SK-N-SH (cell line): Measurements from ENCODE around the gene USB1. TPM values are rescaled to one million over a fixed set of nuclear protein-coding genes. Genes with fewer than 3 reads are reported as not detected.

Source experiments
- CTCF ChIA-PET: fragments of 300-600, 350-600 bp; formaldehyde crosslinking; extraction: SDS; loops from one replicate; lab custom pipeline; 2021; lab: Yijun Ruan, JAX
- POLR2A ChIA-PET: fragments of 350-600 bp; sonication (Branson Sonifier 250); formaldehyde crosslinking; extraction: SDS; loops from one replicate; lab custom pipeline; 2020; ENCODE audit warnings: antibody characterized with exemption, inconsistent platforms; lab: Yijun Ruan, JAX
- DNase-seq: peaks from one replicate; pipeline ENCODE4 v3.0.0; 2012
- H2AFZ ChIP-seq: fragments of 200-600 bp; sonication (generic); 2 replicates; pipeline ENCODE4 v1.8.1; 2016; ENCODE audit warnings: antibody characterized with exemption, mild to moderate bottlenecking, low read depth
- H3F3A ChIP-seq: fragments of 200-600 bp; sonication (generic); replicated peaks from 2 replicates; pipeline ENCODE3; 2016; ENCODE audit warnings: antibody characterized with exemption, mild to moderate bottlenecking; ENCODE audit not compliant: insufficient read depth
- H3K27ac ChIP-seq, 2 experiments: fragments of 200-500 bp in 1 of 2; fragments of 200-600 bp in 1 of 2; sonication (Bioruptor generic) in 1 of 2; sonication (generic), shearing (Covaris generic) in 1 of 2; 2 replicates each; pipeline versions ENCODE4 v1.5.1 to v1.6.1; 2014 to 2016; ENCODE audit warnings: low read depth in 2 of 2, inconsistent platforms in 1 of 2, low read length in 1 of 2, mild to moderate bottlenecking in 1 of 2, mixed read lengths in 1 of 2
- H3K27me3 ChIP-seq: fragments of 200-600 bp; sonication (generic), shearing (Covaris generic); 2 replicates; pipeline ENCODE4 v1.6.1; 2016; ENCODE audit warnings: mixed run types; ENCODE audit not compliant: insufficient read depth
- H3K36me3 ChIP-seq, 2 experiments: fragments of 200-500 bp in 1 of 2; fragments of 200-600 bp in 1 of 2; sonication (Bioruptor generic) in 1 of 2; sonication (generic) in 1 of 2; replicated peaks in 1 of 2; 2 replicates each; pipeline versions ENCODE3 to v1.5.1; 2014 to 2016; ENCODE audit warnings: low read length in 1 of 2, mild to moderate bottlenecking in 1 of 2; ENCODE audit not compliant: insufficient read depth in 2 of 2, control insufficient read depth in 1 of 2
- H3K4me1 ChIP-seq, 2 experiments: fragments of 200-500 bp in 1 of 2; fragments of 200-600 bp in 1 of 2; sonication (Bioruptor generic) in 1 of 2; sonication (generic), shearing (Covaris generic) in 1 of 2; 2 replicates each; pipeline versions ENCODE4 v1.5.1 to v1.6.1; 2014 to 2016; ENCODE audit warnings: low read depth in 1 of 2, low read length in 1 of 2, mixed run types in 1 of 2; ENCODE audit not compliant: insufficient read depth in 2 of 2, control insufficient read depth in 1 of 2
- H3K4me2 ChIP-seq: fragments of 200-600 bp; sonication (generic), shearing (Covaris generic); 2 replicates; pipeline ENCODE4 v1.6.1; 2017; ENCODE audit warnings: mixed run types
- H3K4me3 ChIP-seq, 2 experiments: fragments of 200-500 bp in 1 of 2; fragments of 200-600 bp in 1 of 2; sonication (Bioruptor generic) in 1 of 2; sonication (generic), shearing (Covaris generic) in 1 of 2; 2 replicates each; pipeline versions ENCODE4 v1.5.1 to v1.8.1; 2014 to 2016; ENCODE audit warnings: low read depth in 2 of 2, inconsistent platforms in 1 of 2, low read length in 1 of 2, mild to moderate bottlenecking in 1 of 2, mixed read lengths in 1 of 2, moderate library complexity in 1 of 2
- H3K79me2 ChIP-seq: fragments of 200-600 bp; sonication (generic); 2 replicates; pipeline ENCODE4 v1.8.1; 2017; ENCODE audit warnings: mild to moderate bottlenecking; ENCODE audit not compliant: insufficient read depth
- H3K9ac ChIP-seq: fragments of 200-600 bp; sonication (generic); 2 replicates; pipeline ENCODE4 v1.6.1; 2017; ENCODE audit warnings: mixed run types
- H3K9me2 ChIP-seq: fragments of 200-600 bp; sonication (generic); 2 replicates; pipeline ENCODE4 v1.6.1; 2017; ENCODE audit warnings: mixed run types
- H3K9me3 ChIP-seq: fragments of 200-600 bp; sonication (generic); 2 replicates; pipeline ENCODE4 v1.6.1; 2017; ENCODE audit warnings: mixed run types, mild to moderate bottlenecking, moderate library complexity
- H4K20me1 ChIP-seq: fragments of 200-600 bp; sonication (generic); 2 replicates; pipeline ENCODE4 v1.6.1; 2017; ENCODE audit warnings: mild to moderate bottlenecking, mixed run types; ENCODE audit not compliant: insufficient read depth
- FOXJ3 ChIP-seq: sonication (generic); formaldehyde crosslinking; IDR thresholded peaks from 2 replicates; pipeline ENCODE4 v1.5.1; 2020; ENCODE audit warnings: mild to moderate bottlenecking, missing genetic modification reagents
- JUND ChIP-seq: IDR thresholded peaks from 2 replicates; pipeline ENCODE4 v1.4.0; 2012
- MEF2A ChIP-seq: IDR thresholded peaks from 2 replicates; pipeline ENCODE4 v1.4.0; 2012; ENCODE audit warnings: low read depth, borderline replicate concordance
- MXI1 ChIP-seq: IDR thresholded peaks from 2 replicates; pipeline ENCODE4 v1.6.1; 2012; ENCODE audit warnings: mild to moderate bottlenecking, low read depth, low read length, improper control_type of control experiment
- NFIC ChIP-seq: IDR thresholded peaks from 2 replicates; pipeline ENCODE4 v1.4.0; 2012; ENCODE audit warnings: borderline replicate concordance
- NRF1 ChIP-seq: IDR thresholded peaks from 2 replicates; pipeline ENCODE4 v1.6.1; 2012; ENCODE audit warnings: low read depth, mild to moderate bottlenecking, low read length
- RAD21 ChIP-seq: IDR thresholded peaks from 2 replicates; pipeline ENCODE4 v1.6.1; 2012; ENCODE audit warnings: mild to moderate bottlenecking, low read length
- SMC3 ChIP-seq: IDR thresholded peaks from 2 replicates; pipeline ENCODE4 v1.6.1; 2012; ENCODE audit warnings: low read depth, low read length, improper control_type of control experiment
- TEAD4 ChIP-seq: IDR thresholded peaks from 2 replicates; pipeline ENCODE4 v1.4.0; 2012; ENCODE audit warnings: mild to moderate bottlenecking, borderline replicate concordance; ENCODE audit not compliant: insufficient read depth
- YY1 ChIP-seq: IDR thresholded peaks from 2 replicates; pipeline ENCODE4 v1.4.0; 2012; ENCODE audit warnings: low read depth, mild to moderate bottlenecking
- WGBS: methylation state at CpG from one replicate; pipeline ENCODE4 v1.1.6; 2017; ENCODE audit warnings: low lambda C conversion rate; 5-methylcytosine and 5-hydroxymethylcytosine counted together
- polyA plus RNA-seq, 3 experiments: library from polyadenylated mRNA; depleted of rRNA; stranded (reverse); fragments of >200 nt; gene quantifications; 2 replicates each; pipeline ENCODE4 v1.2.3, GENCODE V29; 2012
- TF ChIP-seq, protein P1 (sequence below): IDR thresholded peaks from 2 replicates; pipeline ENCODE4 v1.4.0; 2012; ENCODE audit warnings: low read depth, borderline replicate concordance
- TF ChIP-seq, protein P2 (sequence below): IDR thresholded peaks from 2 replicates; pipeline ENCODE4 v1.4.0; 2012; ENCODE audit warnings: low read depth, borderline replicate concordance
- TF ChIP-seq, protein P3 (sequence below): IDR thresholded peaks from 2 replicates; pipeline ENCODE4 v1.6.1; 2012; ENCODE audit warnings: mild to moderate bottlenecking, low read depth, low read length, moderate library complexity

The USB1 gene
- polyA plus RNA-seq, 1 of the 3 experiments (the other 2 are of a cell fraction) = 94.1 TPM

DNA sequence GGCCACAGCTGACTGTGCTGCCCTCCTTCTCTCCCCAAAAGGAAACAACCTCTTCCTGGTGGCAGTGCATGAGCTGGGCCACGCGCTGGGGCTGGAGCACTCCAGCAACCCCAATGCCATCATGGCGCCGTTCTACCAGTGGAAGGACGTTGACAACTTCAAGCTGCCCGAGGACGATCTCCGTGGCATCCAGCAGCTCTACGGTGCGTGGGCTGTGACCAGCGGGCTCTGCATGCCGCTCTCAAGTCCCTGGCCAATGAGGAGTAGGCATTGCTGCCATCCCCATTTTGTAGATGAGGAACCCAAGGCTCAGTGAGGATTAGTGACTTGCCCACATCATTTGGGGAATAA, 39.3 kb downstream of the USB1 start:
- Histone ChIP-seq H3K9me2 (no peaks in the 10 kb centered on the region), H4K20me1 (no peaks in the 10 kb centered on the region), H3K9me3 (no peaks in the 10 kb centered on the region), H3K4me2 (no peak overlapping the region), H3K27ac (no peak overlapping the region), H2AFZ (no peak overlapping the region), H3K9ac (no peak overlapping the region), H3K79me2 (no peaks in the 10 kb centered on the region), H3K4me1 (peaks cover 0 to 17% of the 10 kb centered on the region in 2 experiments; a peak in 1 of 4 replicates), H3K27me3 (no peaks in the 10 kb centered on the region), H3F3A (no peaks in the 10 kb centered on the region), H3K4me3 (no peak overlapping the region), H3K36me3 (no peaks in the 10 kb centered on the region)
- peak; percentile 15 for DNase-seq
- 80% methylated on average over 3 of the region's 12 CpGs for WGBS
- TF ChIP-seq RAD21 (no peak), MXI1 (no peak), MEF2A (no peak), SMC3 (no peak), NFIC (no peak), TEAD4 (no peak), NRF1 (no peak), YY1 (no peak), FOXJ3 (CRISPR knock-in tag) (no peak), JUND (no peak)
- TF ChIP-seq, protein P1, sequence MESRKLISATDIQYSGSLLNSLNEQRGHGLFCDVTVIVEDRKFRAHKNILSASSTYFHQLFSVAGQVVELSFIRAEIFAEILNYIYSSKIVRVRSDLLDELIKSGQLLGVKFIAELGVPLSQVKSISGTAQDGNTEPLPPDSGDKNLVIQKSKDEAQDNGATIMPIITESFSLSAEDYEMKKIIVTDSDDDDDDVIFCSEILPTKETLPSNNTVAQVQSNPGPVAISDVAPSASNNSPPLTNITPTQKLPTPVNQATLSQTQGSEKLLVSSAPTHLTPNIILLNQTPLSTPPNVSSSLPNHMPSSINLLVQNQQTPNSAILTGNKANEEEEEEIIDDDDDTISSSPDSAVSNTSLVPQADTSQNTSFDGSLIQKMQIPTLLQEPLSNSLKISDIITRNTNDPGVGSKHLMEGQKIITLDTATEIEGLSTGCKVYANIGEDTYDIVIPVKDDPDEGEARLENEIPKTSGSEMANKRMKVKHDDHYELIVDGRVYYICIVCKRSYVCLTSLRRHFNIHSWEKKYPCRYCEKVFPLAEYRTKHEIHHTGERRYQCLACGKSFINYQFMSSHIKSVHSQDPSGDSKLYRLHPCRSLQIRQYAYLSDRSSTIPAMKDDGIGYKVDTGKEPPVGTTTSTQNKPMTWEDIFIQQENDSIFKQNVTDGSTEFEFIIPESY = no peak
- TF ChIP-seq, protein P2, sequence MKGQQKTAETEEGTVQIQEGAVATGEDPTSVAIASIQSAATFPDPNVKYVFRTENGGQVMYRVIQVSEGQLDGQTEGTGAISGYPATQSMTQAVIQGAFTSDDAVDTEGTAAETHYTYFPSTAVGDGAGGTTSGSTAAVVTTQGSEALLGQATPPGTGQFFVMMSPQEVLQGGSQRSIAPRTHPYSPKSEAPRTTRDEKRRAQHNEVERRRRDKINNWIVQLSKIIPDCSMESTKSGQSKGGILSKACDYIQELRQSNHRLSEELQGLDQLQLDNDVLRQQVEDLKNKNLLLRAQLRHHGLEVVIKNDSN = no peak
- TF ChIP-seq, protein P3, sequence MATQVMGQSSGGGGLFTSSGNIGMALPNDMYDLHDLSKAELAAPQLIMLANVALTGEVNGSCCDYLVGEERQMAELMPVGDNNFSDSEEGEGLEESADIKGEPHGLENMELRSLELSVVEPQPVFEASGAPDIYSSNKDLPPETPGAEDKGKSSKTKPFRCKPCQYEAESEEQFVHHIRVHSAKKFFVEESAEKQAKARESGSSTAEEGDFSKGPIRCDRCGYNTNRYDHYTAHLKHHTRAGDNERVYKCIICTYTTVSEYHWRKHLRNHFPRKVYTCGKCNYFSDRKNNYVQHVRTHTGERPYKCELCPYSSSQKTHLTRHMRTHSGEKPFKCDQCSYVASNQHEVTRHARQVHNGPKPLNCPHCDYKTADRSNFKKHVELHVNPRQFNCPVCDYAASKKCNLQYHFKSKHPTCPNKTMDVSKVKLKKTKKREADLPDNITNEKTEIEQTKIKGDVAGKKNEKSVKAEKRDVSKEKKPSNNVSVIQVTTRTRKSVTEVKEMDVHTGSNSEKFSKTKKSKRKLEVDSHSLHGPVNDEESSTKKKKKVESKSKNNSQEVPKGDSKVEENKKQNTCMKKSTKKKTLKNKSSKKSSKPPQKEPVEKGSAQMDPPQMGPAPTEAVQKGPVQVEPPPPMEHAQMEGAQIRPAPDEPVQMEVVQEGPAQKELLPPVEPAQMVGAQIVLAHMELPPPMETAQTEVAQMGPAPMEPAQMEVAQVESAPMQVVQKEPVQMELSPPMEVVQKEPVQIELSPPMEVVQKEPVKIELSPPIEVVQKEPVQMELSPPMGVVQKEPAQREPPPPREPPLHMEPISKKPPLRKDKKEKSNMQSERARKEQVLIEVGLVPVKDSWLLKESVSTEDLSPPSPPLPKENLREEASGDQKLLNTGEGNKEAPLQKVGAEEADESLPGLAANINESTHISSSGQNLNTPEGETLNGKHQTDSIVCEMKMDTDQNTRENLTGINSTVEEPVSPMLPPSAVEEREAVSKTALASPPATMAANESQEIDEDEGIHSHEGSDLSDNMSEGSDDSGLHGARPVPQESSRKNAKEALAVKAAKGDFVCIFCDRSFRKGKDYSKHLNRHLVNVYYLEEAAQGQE = no peak
- ChIA-PET POLR2A (no interaction called here), CTCF (interaction anchor here (0.7 kb wide), 1 partner anchor 12 kb away, joined by 3 read pairs; no protein-coding TSS in a partner anchor)
